WI38 (cell line): ENCODE results near the gene SLAIN1.
"Not testable (repeated sequence)": the region's sequence is repeated elsewhere in the genome, so short reads cannot be mapped to it uniquely, and the experiment has no call there.

Experiments
- H3K4me3 ChIP-seq: 2 replicates; pipeline ENCODE4 v1.5.1; 2011; ENCODE audit warnings: low read depth, mild to moderate bottlenecking, control low read depth, low read length
- CTCF ChIP-seq: IDR thresholded peaks from 2 replicates; pipeline ENCODE4 v1.5.1; 2012; ENCODE audit warnings: low read depth, mild to moderate bottlenecking, control low read depth, low read length

Gene SLAIN1

GRCh38 chr13:77697217-77698103, at the start of gene SLAIN1:
TSS of gene SLAIN1 (plus strand) at chr13:77697687. CDS start at chr13:77697914, 227 bp downstream.
- TF ChIP-seq CTCF = no peak
- H3K4me3 ChIP-seq = peak within 1 kb of the TSS; percentile 63

GRCh38 chr13:77650409-77650808, 47.1 kb upstream of the SLAIN1 start:
- TF ChIP-seq CTCF = no peak

DNA sequence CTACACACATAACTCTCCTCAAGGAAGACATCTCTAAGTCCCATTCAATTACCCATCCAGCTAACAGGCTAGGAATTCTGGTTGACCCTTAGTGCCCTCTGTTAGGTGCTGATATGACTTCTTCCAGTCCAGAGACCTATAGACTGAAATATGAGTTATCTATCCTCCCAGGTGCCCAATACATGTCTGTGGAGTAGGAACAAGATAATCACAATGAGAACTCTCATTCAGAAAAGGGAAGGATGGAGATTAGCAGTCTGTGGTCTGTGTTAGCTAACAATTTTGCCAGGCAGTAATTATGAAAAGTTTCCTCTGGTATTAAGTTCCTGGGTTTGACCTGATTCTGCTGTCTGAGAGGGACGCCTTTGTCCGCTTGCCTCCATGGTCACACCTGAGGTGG, 44.2 kb upstream of the SLAIN1 start:
- no peak for TF ChIP-seq CTCF
- H3K4me3 ChIP-seq = no peak overlapping the region

More at GRCh38 chr13:77650409-77650808, 47.1 kb upstream of the SLAIN1 start:
- H3K4me3 ChIP-seq = no peak overlapping the region

DNA sequence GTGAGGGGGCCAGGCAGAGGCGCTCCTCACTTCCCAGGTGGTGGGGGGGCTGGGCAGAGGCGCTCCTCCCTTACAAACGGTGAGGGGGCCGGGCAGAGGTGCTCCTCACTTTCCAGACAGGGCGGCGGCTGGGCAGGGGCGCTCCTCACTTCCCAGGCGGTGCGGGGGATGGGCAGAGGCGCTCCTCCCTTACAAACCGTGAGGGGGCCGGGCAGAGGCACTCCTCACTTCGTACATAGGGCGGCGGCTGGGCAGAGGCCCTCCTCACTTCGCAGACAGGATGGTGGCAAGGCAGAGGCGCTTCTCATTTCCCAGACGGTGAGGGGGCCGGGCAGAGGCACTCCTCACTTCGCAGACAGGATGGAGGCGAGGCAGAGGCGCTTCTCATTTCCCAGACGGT, 37.5 kb upstream of the SLAIN1 start:
- H3K4me3 ChIP-seq = not testable (repeated sequence)

- TF ChIP-seq CTCF = no peak
- no peak overlapping the region for H3K4me3 ChIP-seq
These were observed 36.6 kb upstream of the SLAIN1 start for GRCh38 chr13:77660841-77661250.

GRCh38 chr13:77662301-77662700, 35.2 kb upstream of the SLAIN1 start:
- H3K4me3 ChIP-seq = not testable (repeated sequence)

GRCh38 chr13:77662831-77663230, 34.7 kb upstream of the SLAIN1 start:
- H3K4me3 ChIP-seq = not testable (repeated sequence)

DNA sequence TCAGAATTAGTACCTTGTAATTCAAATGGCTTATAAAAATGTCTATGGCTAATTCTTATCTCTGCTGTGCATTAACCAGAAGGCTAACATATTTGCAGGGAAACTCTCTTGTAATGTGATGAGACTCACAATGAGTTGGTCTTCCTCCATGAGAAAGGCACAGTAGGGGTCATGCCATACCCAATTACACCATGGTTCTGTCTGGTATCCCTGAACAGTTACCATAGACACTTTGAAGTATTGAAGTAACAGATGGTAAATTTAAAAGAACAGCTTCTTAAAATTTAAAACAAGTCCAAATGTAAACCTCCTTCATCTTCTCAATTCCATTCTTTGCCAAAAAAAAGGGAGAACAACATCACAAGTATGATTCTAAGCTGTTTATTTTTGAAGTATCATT, 22.6 kb upstream of the SLAIN1 start:
- TF ChIP-seq CTCF = no peak
- no peak overlapping the region for H3K4me3 ChIP-seq

DNA sequence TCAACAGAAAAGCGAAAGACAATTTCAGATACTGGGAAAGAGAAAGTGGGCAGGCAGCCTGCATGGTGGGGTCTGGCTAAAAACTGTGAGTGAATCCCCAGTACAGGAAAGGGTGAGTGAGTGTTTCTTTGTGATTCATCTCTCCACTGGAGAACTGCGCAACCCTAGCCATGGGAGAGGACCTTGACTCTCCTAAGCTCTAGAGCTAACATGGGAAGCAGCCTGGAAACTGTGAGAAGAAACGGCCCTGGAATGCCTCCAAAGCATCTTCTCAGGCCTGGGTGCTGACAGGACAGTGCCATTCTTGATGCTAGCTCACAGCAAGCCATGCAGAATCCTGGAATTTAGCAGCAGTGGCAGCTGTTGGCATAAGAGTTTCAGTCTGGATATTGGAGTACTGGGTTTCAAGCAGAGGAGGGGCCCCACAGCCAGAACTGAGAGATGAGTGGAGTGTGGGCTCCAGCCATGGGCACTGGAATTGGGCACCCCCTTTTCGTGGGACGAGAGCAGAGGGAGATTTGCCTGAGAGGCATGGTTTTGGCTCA, 18.7 kb upstream of the SLAIN1 start:
- H3K4me3 ChIP-seq = no peak overlapping the region
- TF ChIP-seq CTCF = no peak
